ENCODE measurements around the gene GPATCH2. TPM values are rescaled to one million over a fixed set of nuclear protein-coding genes. Genes with fewer than 3 reads are reported as not detected.

Gene GPATCH2
- total RNA-seq, 4 donors from 2014 or later, result 6.1 to 16.6 (median 11.0) TPM

GRCh38 chr1:217478450-217478849 lies 152.4 kb downstream of the GPATCH2 start:
- Histone ChIP-seq H3K27ac (no peak overlapping the region), H3K9me3 (no peaks in the 10 kb centered on the region), H3K27me3 (no peaks in the 10 kb centered on the region), H3K4me3 (no peak overlapping the region), H3K36me3 (peaks cover 0 to 20% (median 0%) of the 10 kb centered on the region in 3 donors), H3K4me1 (no peaks in the 10 kb centered on the region)
- no peak for TF ChIP-seq POLR2A (IDR thresholded peaks at IDR 0.05)
- TF ChIP-seq, protein P1, sequence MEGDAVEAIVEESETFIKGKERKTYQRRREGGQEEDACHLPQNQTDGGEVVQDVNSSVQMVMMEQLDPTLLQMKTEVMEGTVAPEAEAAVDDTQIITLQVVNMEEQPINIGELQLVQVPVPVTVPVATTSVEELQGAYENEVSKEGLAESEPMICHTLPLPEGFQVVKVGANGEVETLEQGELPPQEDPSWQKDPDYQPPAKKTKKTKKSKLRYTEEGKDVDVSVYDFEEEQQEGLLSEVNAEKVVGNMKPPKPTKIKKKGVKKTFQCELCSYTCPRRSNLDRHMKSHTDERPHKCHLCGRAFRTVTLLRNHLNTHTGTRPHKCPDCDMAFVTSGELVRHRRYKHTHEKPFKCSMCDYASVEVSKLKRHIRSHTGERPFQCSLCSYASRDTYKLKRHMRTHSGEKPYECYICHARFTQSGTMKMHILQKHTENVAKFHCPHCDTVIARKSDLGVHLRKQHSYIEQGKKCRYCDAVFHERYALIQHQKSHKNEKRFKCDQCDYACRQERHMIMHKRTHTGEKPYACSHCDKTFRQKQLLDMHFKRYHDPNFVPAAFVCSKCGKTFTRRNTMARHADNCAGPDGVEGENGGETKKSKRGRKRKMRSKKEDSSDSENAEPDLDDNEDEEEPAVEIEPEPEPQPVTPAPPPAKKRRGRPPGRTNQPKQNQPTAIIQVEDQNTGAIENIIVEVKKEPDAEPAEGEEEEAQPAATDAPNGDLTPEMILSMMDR (IDR thresholded peaks at IDR 0.05), result no peak
- intact Hi-C loops (cut with DNase I), result no loop called here
- no peak for DNase-seq

- WGBS, 2 donors, result 82 to 100% methylated on average over 1 of the region's 1 CpG
- DNase-seq, result no peak
- H3K4me3 ChIP-seq, result no peak overlapping the region
- H3K36me3 ChIP-seq, result peaks cover 0 to 7% (median 0%) of the 10 kb centered on the region in 3 donors
- no peaks in the 10 kb centered on the region for H3K9me3 ChIP-seq
- no peaks in the 10 kb centered on the region for H3K4me1 ChIP-seq
- H3K27me3 ChIP-seq, result no peaks in the 10 kb centered on the region
- TF ChIP-seq, protein P1 (IDR thresholded peaks at IDR 0.05), result no peak
- TF ChIP-seq POLR2A (IDR thresholded peaks at IDR 0.05), result no peak
- no peak overlapping the region for H3K27ac ChIP-seq
- intact Hi-C loops (cut with DNase I), result no loop called here
Measured at GRCh38 chr1:217472915-217473314, 158.0 kb downstream of the GPATCH2 start.

DNA sequence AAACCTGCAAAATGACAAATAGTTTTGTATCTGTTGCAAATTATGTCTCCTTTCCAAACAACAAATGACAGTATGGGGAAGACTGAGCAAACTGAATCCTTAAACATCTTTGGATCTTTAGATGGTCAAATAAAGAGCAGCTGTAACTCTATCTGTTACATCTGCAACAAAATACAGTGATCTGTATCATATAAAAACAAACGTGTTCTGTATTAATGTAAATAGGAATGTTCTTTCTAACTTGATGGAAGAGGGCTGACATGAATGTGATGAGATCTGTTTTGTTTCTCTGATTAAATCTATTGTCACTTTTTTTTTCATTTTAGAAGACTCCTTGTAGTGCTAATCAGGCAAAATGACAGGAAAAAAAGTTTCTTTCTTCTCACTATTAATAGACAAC lies 159.5 kb downstream of the GPATCH2 start:
- TF ChIP-seq POLR2A (IDR thresholded peaks at IDR 0.05), result no peak
- TF ChIP-seq, protein P1 (IDR thresholded peaks at IDR 0.05), result no peak
- Histone ChIP-seq H3K4me3 (no peak overlapping the region), H3K4me1 (no peaks in the 10 kb centered on the region), H3K27ac (no peak overlapping the region), H3K27me3 (no peaks in the 10 kb centered on the region), H3K9me3 (no peaks in the 10 kb centered on the region), H3K36me3 (no peaks in the 10 kb centered on the region)
- 31 to 77% methylated on average over 1 of the region's 1 CpG for WGBS, 2 donors
- no peak for DNase-seq
- intact Hi-C loops (cut with DNase I), result no loop called here

- H3K27ac ChIP-seq, result no peak overlapping the region
- no peak for DNase-seq
- intact Hi-C loops (cut with DNase I), result no loop called here
- H3K9me3 ChIP-seq, result no peaks in the 10 kb centered on the region
- no peaks in the 10 kb centered on the region for H3K27me3 ChIP-seq
- H3K4me1 ChIP-seq, result no peaks in the 10 kb centered on the region
- 96 to 100% methylated on average over 1 of the region's 1 CpG for WGBS, 2 donors
- TF ChIP-seq, protein P1 (IDR thresholded peaks at IDR 0.05), result no peak
- TF ChIP-seq POLR2A (IDR thresholded peaks at IDR 0.05), result no peak
- no peak overlapping the region for H3K4me3 ChIP-seq
- no peaks in the 10 kb centered on the region for H3K36me3 ChIP-seq
Measured at GRCh38 chr1:217469983-217470382, 160.9 kb downstream of the GPATCH2 start.

DNA sequence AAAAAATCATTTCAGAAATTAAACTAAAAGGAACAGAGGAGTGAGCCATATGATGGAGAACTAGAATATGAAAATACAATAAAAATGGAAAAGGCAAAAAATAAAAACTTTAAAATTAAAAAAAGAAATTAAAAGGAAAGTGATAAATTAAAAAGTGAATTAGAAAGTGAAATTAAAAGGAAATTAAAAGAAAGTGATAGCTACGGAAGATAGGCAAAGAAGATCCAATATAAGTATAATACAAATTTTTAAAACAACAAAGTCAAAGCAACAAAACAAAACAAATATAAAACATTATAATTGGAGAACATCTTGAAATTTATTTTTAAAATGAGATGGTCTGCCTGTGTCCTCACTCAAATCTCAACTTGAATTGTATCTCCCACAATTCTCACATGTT lies 165.8 kb downstream of the GPATCH2 start:
- no peak for DNase-seq
- H3K27ac ChIP-seq, result no peak overlapping the region
- no peaks in the 10 kb centered on the region for H3K36me3 ChIP-seq
- H3K4me1 ChIP-seq, result no peaks in the 10 kb centered on the region
- H3K9me3 ChIP-seq, result no peaks in the 10 kb centered on the region
- H3K4me3 ChIP-seq, result no peak overlapping the region
- 67 to 94% methylated on average over 1 of the region's 1 CpG for WGBS, 2 donors
- intact Hi-C loops (cut with DNase I), result no loop called here
- TF ChIP-seq, protein P1 (IDR thresholded peaks at IDR 0.05), result no peak
- no peak for TF ChIP-seq POLR2A (IDR thresholded peaks at IDR 0.05)
- H3K27me3 ChIP-seq, result no peaks in the 10 kb centered on the region

Measured in esophagus squamous epithelium (tissue), 5 donors.